HG03103 (cell line): Measurements from ENCODE around the gene HLX.

Experiments used
- ATAC-seq: cut with Tn5 transposase; IDR thresholded peaks from one replicate; pipeline ENCODE4 v1.9.1; 2021; ENCODE audit warnings: low read depth; ENCODE audit not compliant: unreplicated experiment

The HLX gene

GRCh38 chr1:220922951-220923350 is 43.7 kb downstream of the HLX start:
- no peak for ATAC-seq

GRCh38 chr1:220924331-220924970 is 45.2 kb downstream of the HLX start:
- ATAC-seq: no peak

- ATAC-seq: no peak
Measured at GRCh38 chr1:220925707-220926106, 46.5 kb downstream of the HLX start.

- no peak for ATAC-seq
Measured at GRCh38 chr1:220926146-220926545, 46.9 kb downstream of the HLX start.

GRCh38 chr1:220927442-220927841 is 48.2 kb downstream of the HLX start:
- ATAC-seq: no peak

GRCh38 chr1:220928320-220928719 is 49.1 kb downstream of the HLX start:
- no peak for ATAC-seq

GRCh38 chr1:220928725-220929300 is 49.6 kb downstream of the HLX start:
- ATAC-seq: no peak

GRCh38 chr1:220929304-220929703 is 50.1 kb downstream of the HLX start:
- ATAC-seq: no peak
